Adrenal gland (tissue), 5 donors: ENCODE results near the gene FAM9A.

Experiments used
- POLR2A ChIP-seq, 2 donors: fragments of 450-650 bp; IDR thresholded peaks; one replicate each; pipeline ENCODE4 v1.6.1; 2017; ENCODE audit warnings: antibody characterized with exemption in 2 of 2, mild to moderate bottlenecking in 2 of 2, moderate library complexity in 1 of 2
- TF ChIP-seq, protein P1 (sequence below), 6 experiments: fragments of 450-650 bp in 4 of 6; fragments of 200-600 bp in 2 of 6; sonication (generic) in 1 of 6; IDR thresholded peaks; 1 replicate in 5 of 6; 2 replicates in 1 of 6; pipeline versions ENCODE4 v1.5.1 to v1.8.0; 2016 to 2021; ENCODE audit warnings: antibody characterized with exemption in 6 of 6, mild to moderate bottlenecking in 2 of 6, moderate library complexity in 1 of 6
- donor health status: DM: no; HTN: no; CAD: no.

- TF ChIP-seq, protein P1, sequence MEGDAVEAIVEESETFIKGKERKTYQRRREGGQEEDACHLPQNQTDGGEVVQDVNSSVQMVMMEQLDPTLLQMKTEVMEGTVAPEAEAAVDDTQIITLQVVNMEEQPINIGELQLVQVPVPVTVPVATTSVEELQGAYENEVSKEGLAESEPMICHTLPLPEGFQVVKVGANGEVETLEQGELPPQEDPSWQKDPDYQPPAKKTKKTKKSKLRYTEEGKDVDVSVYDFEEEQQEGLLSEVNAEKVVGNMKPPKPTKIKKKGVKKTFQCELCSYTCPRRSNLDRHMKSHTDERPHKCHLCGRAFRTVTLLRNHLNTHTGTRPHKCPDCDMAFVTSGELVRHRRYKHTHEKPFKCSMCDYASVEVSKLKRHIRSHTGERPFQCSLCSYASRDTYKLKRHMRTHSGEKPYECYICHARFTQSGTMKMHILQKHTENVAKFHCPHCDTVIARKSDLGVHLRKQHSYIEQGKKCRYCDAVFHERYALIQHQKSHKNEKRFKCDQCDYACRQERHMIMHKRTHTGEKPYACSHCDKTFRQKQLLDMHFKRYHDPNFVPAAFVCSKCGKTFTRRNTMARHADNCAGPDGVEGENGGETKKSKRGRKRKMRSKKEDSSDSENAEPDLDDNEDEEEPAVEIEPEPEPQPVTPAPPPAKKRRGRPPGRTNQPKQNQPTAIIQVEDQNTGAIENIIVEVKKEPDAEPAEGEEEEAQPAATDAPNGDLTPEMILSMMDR (IDR thresholded peaks at IDR 0.05): no peak
- no peak for TF ChIP-seq POLR2A (IDR thresholded peaks at IDR 0.05)
Measured at GRCh38 chrX:8845469-8845868, 44.3 kb upstream of the FAM9A start.
